NCI-H2029 treated with DMSO at 0.1 percent for 48 hours (cell line): Measurements from ENCODE around the gene KAZN.

ENCODE experiments used
- DNase-seq: peaks from one replicate; lab custom pipeline; 2025; lab: John Stamatoyannopoulos, UW

The KAZN gene

GRCh38 chr1:14590411-14591180 lies 7.9 kb upstream of the KAZN start:
- no peak for DNase-seq

DNA sequence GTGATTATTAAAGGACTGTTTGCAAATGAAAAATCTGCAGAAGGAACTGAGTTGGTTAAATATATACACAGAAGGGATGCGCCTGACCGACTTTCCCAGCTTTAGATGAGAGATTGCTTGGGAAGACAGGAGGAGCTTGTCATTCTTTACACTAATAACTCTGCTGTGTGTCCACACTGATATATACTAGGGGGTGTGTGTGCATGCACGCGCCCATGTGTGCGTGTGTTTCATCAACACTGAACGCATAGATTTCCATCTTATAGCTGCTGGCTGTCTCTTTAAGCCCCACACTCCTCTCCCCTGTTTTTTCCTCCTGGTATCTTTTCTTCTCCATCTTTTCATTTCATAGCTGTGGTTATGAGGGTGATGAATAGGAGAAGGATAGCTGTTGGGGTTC lies 6.9 kb upstream of the KAZN start:
- DNase-seq, result no peak

GRCh38 chr1:14592004-14592631 lies 6.4 kb upstream of the KAZN start:
- no peak for DNase-seq

DNA sequence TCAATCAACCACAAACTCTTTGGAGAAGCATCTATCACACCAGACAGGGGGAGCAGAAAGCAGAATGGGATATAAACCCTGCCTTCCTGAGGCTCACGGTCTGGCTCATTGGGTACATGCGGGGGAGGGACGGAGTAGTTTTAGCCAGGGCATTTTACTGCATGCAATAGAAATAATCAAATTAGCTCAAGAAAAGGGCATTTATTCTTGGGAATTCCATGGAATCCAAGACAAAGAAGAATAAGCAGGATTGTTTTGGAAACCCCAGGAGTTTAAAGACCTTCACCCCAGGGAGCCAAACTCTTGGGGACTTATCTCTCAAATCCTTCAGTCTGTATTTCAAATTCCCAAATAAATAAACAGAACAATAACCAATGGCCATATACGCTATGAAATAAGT lies 5.2 kb upstream of the KAZN start:
- no peak for DNase-seq

- no peak for DNase-seq
Measured at GRCh38 chr1:14594045-14594444, 4.4 kb upstream of the KAZN start.

DNA sequence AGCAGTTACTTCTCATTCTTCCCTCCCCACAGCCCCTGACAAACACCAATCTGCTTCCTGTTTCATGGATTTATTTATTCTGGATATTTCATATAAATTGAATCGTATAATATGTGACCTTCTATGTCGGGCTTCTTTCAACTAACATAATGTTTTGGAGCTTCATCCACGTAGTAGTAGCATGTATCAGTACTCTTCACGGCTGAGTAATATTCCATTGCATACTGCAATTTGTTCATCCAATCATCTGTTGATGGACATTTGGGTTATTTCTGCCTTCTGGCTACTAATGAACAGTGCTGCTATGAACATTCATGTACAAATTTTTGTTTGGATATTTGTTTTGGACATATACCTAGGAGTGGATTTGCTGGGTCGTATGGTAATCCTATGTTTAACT lies 1.9 kb upstream of the KAZN start:
- DNase-seq, result no peak

- DNase-seq, result no peak
Measured at GRCh38 chr1:14597343-14598006, 1.0 kb upstream of the KAZN start.

DNA sequence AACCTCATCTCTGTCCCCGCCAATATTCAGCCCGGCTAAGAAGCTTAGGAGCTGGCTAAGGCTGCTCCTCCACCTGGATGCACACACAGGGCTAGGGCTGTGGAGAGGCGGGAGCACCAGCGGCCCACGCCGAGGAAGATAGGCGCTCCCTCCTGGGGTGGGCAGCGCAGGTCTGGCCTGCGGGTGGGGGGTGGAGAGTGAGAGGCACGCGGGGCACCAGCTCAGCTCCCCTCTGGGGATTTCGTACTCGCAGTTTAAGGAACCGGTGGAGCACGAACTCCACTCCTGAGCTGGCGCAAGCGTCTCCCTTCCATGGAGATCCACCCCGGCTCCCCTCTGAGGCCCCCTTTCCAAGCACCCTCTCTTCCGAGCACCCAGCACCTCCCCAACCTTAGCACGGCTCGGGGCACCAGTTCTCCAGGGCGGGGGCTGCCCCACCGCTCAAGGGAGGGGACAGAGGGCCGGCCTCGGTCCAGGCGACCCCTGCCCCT lies 433 bp upstream of the KAZN start:
- no peak for DNase-seq

GRCh38 chr1:14599183-14599791 lies 802 bp downstream of the KAZN start:
- DNase-seq, result no peak

- DNase-seq, result no peak
Measured at GRCh38 chr1:14599800-14600199, 1.3 kb downstream of the KAZN start.

DNA sequence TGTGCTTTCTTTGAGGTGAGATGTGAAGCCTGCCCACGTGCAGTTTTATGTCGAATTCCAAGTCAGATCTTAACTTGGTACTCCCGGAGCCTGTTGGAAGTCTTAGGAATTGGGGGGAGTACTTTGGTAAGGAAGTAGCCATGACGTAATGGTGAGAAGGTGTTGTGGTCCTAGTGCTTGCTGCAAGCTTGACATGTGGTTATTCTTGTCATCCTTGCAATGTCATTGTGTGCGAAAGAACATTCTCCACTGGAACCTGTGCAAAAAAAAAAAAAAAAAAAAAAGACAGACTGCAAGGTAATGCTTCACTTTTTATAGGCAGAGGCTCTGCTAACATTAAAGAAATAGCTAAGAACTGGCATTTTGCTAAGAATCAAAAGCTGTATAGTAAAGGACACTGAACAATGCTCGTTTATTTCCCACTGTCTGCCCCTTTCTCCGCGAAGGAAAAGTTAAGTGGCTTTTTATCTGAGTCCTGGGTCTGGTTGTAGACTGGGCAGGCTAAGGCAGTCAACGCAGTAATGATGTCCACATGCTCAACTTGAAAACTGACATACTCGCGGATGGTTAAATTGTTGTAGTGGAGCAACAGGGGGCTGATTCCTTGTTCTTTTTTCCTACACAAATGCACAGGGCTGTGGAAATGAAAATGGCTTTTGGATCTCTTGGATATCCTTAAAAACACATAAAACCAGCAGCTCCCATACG lies 2.1 kb downstream of the KAZN start:
- DNase-seq, result no peak

- DNase-seq, result no peak
Measured at GRCh38 chr1:14602136-14602535, 3.7 kb downstream of the KAZN start.

DNA sequence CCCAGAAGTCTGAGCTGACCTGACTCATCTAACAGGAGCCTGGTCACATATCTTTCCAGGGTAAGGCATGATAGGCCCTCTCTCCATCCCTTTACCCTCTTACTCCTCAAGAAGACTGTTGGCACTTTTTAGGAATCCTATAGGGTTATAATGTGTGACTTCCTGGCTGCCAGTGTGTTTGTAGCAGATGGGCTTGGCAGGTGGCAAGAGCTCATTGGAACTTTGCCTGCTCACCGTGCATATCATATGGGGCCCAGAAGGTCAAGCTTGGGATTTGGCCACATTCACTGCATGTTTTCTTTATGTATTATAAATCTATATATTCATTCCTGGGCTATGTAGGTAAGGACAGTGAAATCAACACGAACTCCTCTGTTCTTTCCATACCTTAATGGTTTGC lies 5.2 kb downstream of the KAZN start:
- DNase-seq, result no peak

- no peak for DNase-seq
Measured at GRCh38 chr1:14604414-14604813, 5.9 kb downstream of the KAZN start.

- DNase-seq, result no peak
Measured at GRCh38 chr1:14605945-14606344, 7.5 kb downstream of the KAZN start.

- no peak for DNase-seq
Measured at GRCh38 chr1:14606632-14607031, 8.1 kb downstream of the KAZN start.

DNA sequence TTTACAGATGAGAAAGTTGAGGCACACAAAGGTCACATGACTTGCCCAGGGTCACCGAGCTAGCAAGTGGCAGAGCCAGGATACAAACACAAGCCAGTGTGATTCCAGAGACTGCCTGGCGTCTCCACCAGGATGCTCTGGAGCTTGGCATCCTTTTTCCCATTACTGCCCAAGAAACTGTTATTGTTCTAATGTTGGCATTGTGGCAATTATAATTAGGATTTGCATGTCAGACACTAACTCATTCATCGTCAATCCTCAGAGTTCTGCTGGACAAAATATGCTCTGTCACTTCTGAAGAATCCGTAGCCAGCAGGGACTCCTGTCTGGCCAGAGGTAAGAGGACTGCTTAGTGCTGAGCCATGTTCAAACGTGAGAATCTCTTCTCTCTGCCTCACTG lies 8.8 kb downstream of the KAZN start:
- no peak for DNase-seq

DNA sequence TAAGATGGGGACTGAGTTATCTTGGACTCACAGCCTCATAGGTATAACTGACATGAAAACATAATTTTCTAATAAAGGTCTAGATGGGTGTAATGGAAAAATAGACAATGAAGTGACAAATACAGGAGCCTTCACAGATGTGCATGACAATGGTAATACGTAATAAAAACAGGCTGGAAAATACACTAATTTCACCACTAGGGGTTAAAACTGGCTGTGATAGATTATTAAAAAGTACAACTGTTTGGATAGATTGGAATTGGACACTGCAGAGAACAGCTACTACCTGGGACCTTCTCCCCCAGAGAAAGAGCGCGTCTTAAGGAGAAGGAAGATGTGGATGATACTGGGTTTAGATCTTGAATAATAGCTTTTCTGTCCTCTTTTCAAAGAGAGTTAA lies 9.8 kb downstream of the KAZN start:
- DNase-seq, result no peak

- DNase-seq, result no peak
Measured at GRCh38 chr1:14610761-14611160, 12.3 kb downstream of the KAZN start.

GRCh38 chr1:14611792-14612191 lies 13.3 kb downstream of the KAZN start:
- no peak for DNase-seq

DNA sequence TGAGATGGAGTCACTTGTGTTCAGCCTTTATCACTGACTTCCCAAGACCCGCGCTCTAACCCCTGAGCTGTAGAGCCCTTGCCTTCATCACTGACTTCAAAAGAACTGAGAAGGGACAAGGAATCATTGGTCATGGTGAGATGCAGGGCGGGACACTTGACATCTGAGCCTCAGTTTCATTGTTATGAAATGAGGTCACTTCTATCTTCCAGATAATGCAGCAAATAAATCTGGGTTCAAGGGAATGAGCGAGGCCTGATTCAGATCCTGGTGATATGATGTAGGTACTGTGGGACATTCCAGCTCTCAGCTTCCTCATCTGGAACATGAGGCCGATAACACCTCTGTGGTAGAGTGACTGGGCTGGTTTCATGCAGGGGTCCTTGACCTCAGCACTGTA lies 13.8 kb downstream of the KAZN start:
- no peak for DNase-seq

DNA sequence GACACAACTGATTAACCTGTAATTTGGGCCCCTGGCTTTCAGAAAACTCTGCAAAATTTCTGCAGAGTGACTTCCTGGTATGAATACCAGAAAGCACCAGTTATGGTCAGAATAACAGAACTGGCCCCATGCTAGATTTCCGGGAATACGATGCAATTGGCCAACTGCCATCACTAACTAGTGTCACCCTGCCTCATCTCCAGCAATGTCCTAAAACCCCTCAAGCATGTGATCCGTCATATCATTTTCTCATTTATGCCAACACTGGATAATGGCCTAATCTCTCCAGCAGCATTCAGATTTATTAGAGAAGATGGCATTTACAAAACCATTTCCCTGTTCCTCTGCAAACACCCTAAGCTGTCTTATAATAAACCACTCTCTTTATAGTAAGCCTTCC lies 15.4 kb downstream of the KAZN start:
- DNase-seq, result peak; percentile 59
